Activated B cell treated with CpG ODN at 0.5 μM for 24 hours (primary cell): Measurements from ENCODE around the gene PLA2G15. TPM values are rescaled to one million over a fixed set of nuclear protein-coding genes. Genes with fewer than 3 reads are reported as not detected.
A peak's percentile ranks its signal among the peaks of the same experiment; 100 is the strongest.

Experiments used
- ATAC-seq: fragments of 200-7000 bp; cut with Tn5 transposase; one replicate; pipeline ENCODE4 v1.10.0; 2021; ENCODE audit warnings: low read depth, mild to moderate bottlenecking, moderate library complexity
- CTCF ChIA-PET: fragments of 350-600 bp; sonication (Branson Sonifier 250); formaldehyde crosslinking; loops from one replicate; lab custom pipeline; 2021; ENCODE audit warnings: antibody characterized with exemption; lab: Charles Lee
- POLR2A ChIA-PET: fragments of 350-600 bp; sonication (Branson Sonifier 250); formaldehyde crosslinking; loops from one replicate; lab custom pipeline; 2021; ENCODE audit warnings: antibody characterized with exemption; lab: Charles Lee
- DNase-seq: peaks from one replicate; pipeline ENCODE4 v3.0.0; 2022
- H3K27ac Mint-ChIP-seq: one replicate; pipeline ENCODE4 v1.8.0; 2020; ENCODE audit warnings: mixed read lengths
- H3K27me3 Mint-ChIP-seq: one replicate; pipeline ENCODE4 v1.8.0; 2021; ENCODE audit warnings: mixed read lengths
- H3K36me3 Mint-ChIP-seq: one replicate; pipeline ENCODE4 v1.8.0; 2021; ENCODE audit warnings: low read depth, mixed read lengths
- H3K4me1 Mint-ChIP-seq: one replicate; pipeline ENCODE4 v1.8.0; 2021; ENCODE audit warnings: mixed read lengths
- H3K4me3 Mint-ChIP-seq: one replicate; pipeline ENCODE4 v1.8.0; 2020; ENCODE audit warnings: mild to moderate bottlenecking, mixed read lengths
- H3K9me3 Mint-ChIP-seq: one replicate; pipeline ENCODE4 v1.8.0; 2020; ENCODE audit warnings: mixed read lengths
- CTCF ChIP-seq: fragments of 200-600 bp; IDR thresholded peaks from one replicate; pipeline ENCODE4 v1.8.0; 2022; ENCODE audit warnings: antibody characterized with exemption, mild to moderate bottlenecking
- intact Hi-C: fragments of 100-400 bp; cut with micrococcal nuclease; formaldehyde crosslinking; loops from one replicate; pipeline ENCODE4 v1.15.1; 2024
- total RNA-seq: library from RNA; stranded (reverse); gene quantifications from 2 replicates; pipeline ENCODE4 v1.2.3, GENCODE V29; 2022

The PLA2G15 gene
- total RNA-seq, 1 donor from 2014 or later: 8.6 TPM

GRCh38 chr16:68257906-68258800 is 13.0 kb downstream of the PLA2G15 start:
- no peaks in the 10 kb centered on the region for H3K27me3 Mint-ChIP-seq

GRCh38 chr16:68259007-68259825 is 14.0 kb downstream of the PLA2G15 start:
- POLR2A ChIA-PET: interaction anchor here (1.4 kb wide), 1 partner anchor 52 kb away, joined by 5 read pairs; the partner anchor contains the start of genes PRMT7 and SLC7A6OS
- Mint-ChIP-seq H3K27me3 (no peaks in the 10 kb centered on the region), H3K9me3 (no peaks in the 10 kb centered on the region), H3K4me3 (no peak overlapping the region), H3K4me1 (peaks cover 43% of the 10 kb centered on the region), H3K36me3 (peaks cover 11% of the 10 kb centered on the region), H3K27ac (no peak overlapping the region)
- TF ChIP-seq CTCF: no peak
- CTCF ChIA-PET: interaction anchor here (5.4 to 9.0 kb wide), 2 partner anchors 29 to 66 kb away, joined by 166 to 321 read pairs; no protein-coding TSS in a partner anchor
- DNase-seq (no peak), ATAC-seq (no peak)
- intact Hi-C loops: no loop called here

More at GRCh38 chr16:68257906-68258800, 13.0 kb downstream of the PLA2G15 start:
- DNase-seq: no peak
- ATAC-seq: peak; percentile 43
- Mint-ChIP-seq H3K4me3 (peak overlapping the region; percentile 44), H3K9me3 (no peaks in the 10 kb centered on the region), H3K4me1 (peaks cover 34% of the 10 kb centered on the region), H3K36me3 (peaks cover 11% of the 10 kb centered on the region), H3K27ac (peak overlapping the region; percentile 88)
- CTCF ChIA-PET: interaction anchor here (0.7 to 9.0 kb wide), 4 partner anchors 14 to 67 kb away, joined by 3 to 321 read pairs (median 7); partner anchors contain the start of genes PRMT7 and SLC7A6OS
- intact Hi-C loops: loop anchor here (1.0 kb wide), 1 partner anchor 13 kb away; the partner anchor contains the start of gene PLA2G15
- POLR2A ChIA-PET: interaction anchor here (0.7 to 1.6 kb wide), 9 partner anchors 11 to 252 kb away, joined by 3 to 8 read pairs (median 5); partner anchors contain the start of genes DDX28, DUS2, PLA2G15 and PRMT7
- no peak for TF ChIP-seq CTCF

GRCh38 chr16:68263559-68264127 is 18.5 kb downstream of the PLA2G15 start:
- H3K27ac Mint-ChIP-seq: peak overlapping the region; percentile 98

More at GRCh38 chr16:68263559-68264127, 18.5 kb downstream of the PLA2G15 start:
- Mint-ChIP-seq H3K27me3 (no peaks in the 10 kb centered on the region), H3K9me3 (no peaks in the 10 kb centered on the region), H3K4me3 (peak overlapping the region; percentile 95), H3K36me3 (peaks cover 17% of the 10 kb centered on the region), H3K4me1 (peaks cover 47% of the 10 kb centered on the region)
- CTCF ChIA-PET: interaction anchor here (0.6 to 9.0 kb wide), 19 partner anchors 10 to 783 kb away, joined by 3 to 321 read pairs (median 4); partner anchors contain the start of genes ATP6V0D1, PLA2G15, PRMT7 and SLC7A6OS
- POLR2A ChIA-PET: interaction anchor here (0.6 to 5.9 kb wide), 14 partner anchors 9 to 1719 kb away, joined by 3 to 104 read pairs (median 6); partner anchors contain the start of genes NFATC3, PLA2G15, PRMT7 and SLC7A6OS
- DNase-seq (no peak), ATAC-seq (no peak)
- no peak for TF ChIP-seq CTCF
- intact Hi-C loops: loop anchor here (1.0 to 5.0 kb wide), 6 partner anchors 18 to 869 kb away; partner anchors contain the start of genes CHTF8, ESRP2, PLA2G15 and SLC7A6OS
